DND-41 (cell line): ENCODE data around the gene TMA7.
"Not testable (repeated sequence)": the region's sequence is repeated elsewhere in the genome, so short reads cannot be mapped to it uniquely, and the experiment has no call there.

ENCODE experiments used
- ATAC-seq: fragments of 200-7000 bp; cut with Tn5 transposase; 3 replicates; pipeline ENCODE4 v1.9.1; 2021; ENCODE audit warnings: low read depth; ENCODE audit not compliant: insufficient read depth
- DNase-seq: peaks from one replicate; pipeline ENCODE4 v3.0.0-alpha.2; 2020
- H2AFZ ChIP-seq: 2 replicates; pipeline ENCODE4 v1.6.0; 2012; ENCODE audit warnings: low read depth, low read length
- H3K27ac ChIP-seq: 2 replicates; pipeline ENCODE4 v1.5.1; 2012; ENCODE audit warnings: low read length, inconsistent platforms
- H3K27me3 ChIP-seq: fragments of 200-600 bp; sonication (generic); 2 replicates; pipeline ENCODE4 v1.6.0; 2012; ENCODE audit warnings: low read length, mild to moderate bottlenecking, inconsistent platforms; ENCODE audit not compliant: insufficient read depth, poor library complexity
- H3K36me3 ChIP-seq: 2 replicates; pipeline ENCODE4 v1.5.1; 2012; ENCODE audit warnings: low read length, inconsistent platforms; ENCODE audit not compliant: insufficient read depth
- H3K4me1 ChIP-seq: 2 replicates; pipeline ENCODE4 v1.5.1; 2012; ENCODE audit warnings: mild to moderate bottlenecking, low read length; ENCODE audit not compliant: insufficient read depth
- H3K4me2 ChIP-seq: 2 replicates; pipeline ENCODE4 v1.6.0; 2012; ENCODE audit warnings: mild to moderate bottlenecking, moderate library complexity, low read length, inconsistent platforms; ENCODE audit not compliant: insufficient read depth
- H3K4me3 ChIP-seq, 2 experiments: fragments of 200-600 bp in 1 of 2; shearing (Covaris generic) in 1 of 2; 2 replicates each; pipeline ENCODE4 v1.5.1; 2012 to 2016; ENCODE audit warnings: inconsistent platforms in 2 of 2, low read length in 2 of 2, mild to moderate bottlenecking in 2 of 2, low read depth in 1 of 2, moderate library complexity in 1 of 2
- H3K79me2 ChIP-seq: 2 replicates; pipeline ENCODE4 v1.6.0; 2012; ENCODE audit warnings: low read length, inconsistent platforms; ENCODE audit not compliant: insufficient read depth
- H3K9ac ChIP-seq: 2 replicates; pipeline ENCODE4 v1.6.0; 2012; ENCODE audit warnings: low read depth, mild to moderate bottlenecking, inconsistent platforms, low read length, moderate library complexity
- H3K9me3 ChIP-seq: 2 replicates; pipeline ENCODE4 v1.5.1; 2012; ENCODE audit warnings: low read length, moderate library complexity, mild to moderate bottlenecking, inconsistent platforms; ENCODE audit not compliant: insufficient read depth, severe bottlenecking
- H4K20me1 ChIP-seq: 2 replicates; pipeline ENCODE4 v1.6.0; 2012; ENCODE audit warnings: low read length; ENCODE audit not compliant: insufficient read depth
- EZH2 ChIP-seq: IDR thresholded peaks from 3 replicates; pipeline ENCODE4 v1.6.1; 2012; ENCODE audit warnings: borderline replicate concordance, low read depth, mild to moderate bottlenecking, moderate library complexity, low read length, inconsistent platforms; ENCODE audit not compliant: severe bottlenecking
- TF ChIP-seq, protein P1 (sequence below): IDR thresholded peaks from 2 replicates; pipeline ENCODE4 v1.5.1; 2012; ENCODE audit warnings: borderline replicate concordance, low read length, moderate library complexity, mild to moderate bottlenecking; ENCODE audit not compliant: poor library complexity, severe bottlenecking; ENCODE audit errors: extremely low read depth

TMA7 gene

DNA sequence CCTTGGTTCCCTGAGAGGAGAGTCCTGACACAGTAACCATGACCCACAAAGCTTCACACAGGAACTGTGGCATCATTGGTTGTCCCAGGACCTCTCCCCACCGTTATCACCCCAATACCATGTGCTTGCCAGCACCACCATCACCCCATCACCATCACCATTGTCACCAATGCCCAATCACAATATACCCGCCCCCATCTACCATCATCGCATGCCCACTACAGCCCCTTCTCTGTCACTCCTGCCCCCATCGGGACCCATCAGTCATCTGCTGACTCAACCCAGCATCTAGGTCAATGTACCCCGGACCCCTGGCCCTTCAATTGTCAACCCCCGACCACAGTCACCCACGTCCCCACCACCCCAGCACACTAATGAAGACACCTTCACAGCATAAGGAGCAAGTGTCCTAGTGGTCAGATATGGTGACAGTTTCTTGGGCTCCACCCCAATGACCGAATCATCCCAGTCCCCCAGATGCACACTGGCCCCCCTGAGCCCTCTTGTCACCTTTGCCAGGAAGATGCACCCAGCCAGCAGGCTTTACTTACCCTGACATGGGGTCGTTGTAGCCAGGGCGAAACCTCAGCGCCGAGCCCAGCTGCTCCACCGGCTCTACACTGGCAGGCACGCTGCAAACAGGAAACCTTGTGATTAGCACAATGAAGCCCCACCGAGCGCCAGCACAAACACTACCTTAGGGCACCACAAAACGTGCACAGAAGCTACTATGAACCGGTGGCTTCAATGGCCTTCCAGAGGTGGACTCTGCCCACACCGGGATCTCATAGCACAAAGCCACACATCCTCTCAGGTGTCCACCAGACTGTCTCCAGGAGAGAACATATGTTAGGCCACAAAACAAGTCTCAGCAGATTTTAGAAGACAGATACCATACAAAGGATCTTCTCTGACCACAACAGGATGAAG, 38.8 kb downstream of the TMA7 start:
- DNase-seq: peak; percentile 82
- Histone ChIP-seq H2AFZ (no peak overlapping the region), H3K36me3 (no peaks in the 10 kb centered on the region), H3K9me3 (no peaks in the 10 kb centered on the region), H4K20me1 (peaks cover 18% of the 10 kb centered on the region), H3K27ac (peak overlapping the region; percentile 68), H3K4me1 (peaks cover 27% of the 10 kb centered on the region), H3K9ac (0 out of 2 replicates have a peak overlapping the region, but pooled peaks have one; percentile 4), H3K27me3 (no peaks in the 10 kb centered on the region), H3K4me2 (peak overlapping the region; percentile 55), H3K4me3 (peak overlapping the region in 1 of 2 experiments; percentile 29; a peak in 2 of 4 replicates), H3K79me2 (no peaks in the 10 kb centered on the region)
- peak; percentile 90 for ATAC-seq
- TF ChIP-seq, protein P1, sequence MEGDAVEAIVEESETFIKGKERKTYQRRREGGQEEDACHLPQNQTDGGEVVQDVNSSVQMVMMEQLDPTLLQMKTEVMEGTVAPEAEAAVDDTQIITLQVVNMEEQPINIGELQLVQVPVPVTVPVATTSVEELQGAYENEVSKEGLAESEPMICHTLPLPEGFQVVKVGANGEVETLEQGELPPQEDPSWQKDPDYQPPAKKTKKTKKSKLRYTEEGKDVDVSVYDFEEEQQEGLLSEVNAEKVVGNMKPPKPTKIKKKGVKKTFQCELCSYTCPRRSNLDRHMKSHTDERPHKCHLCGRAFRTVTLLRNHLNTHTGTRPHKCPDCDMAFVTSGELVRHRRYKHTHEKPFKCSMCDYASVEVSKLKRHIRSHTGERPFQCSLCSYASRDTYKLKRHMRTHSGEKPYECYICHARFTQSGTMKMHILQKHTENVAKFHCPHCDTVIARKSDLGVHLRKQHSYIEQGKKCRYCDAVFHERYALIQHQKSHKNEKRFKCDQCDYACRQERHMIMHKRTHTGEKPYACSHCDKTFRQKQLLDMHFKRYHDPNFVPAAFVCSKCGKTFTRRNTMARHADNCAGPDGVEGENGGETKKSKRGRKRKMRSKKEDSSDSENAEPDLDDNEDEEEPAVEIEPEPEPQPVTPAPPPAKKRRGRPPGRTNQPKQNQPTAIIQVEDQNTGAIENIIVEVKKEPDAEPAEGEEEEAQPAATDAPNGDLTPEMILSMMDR: peak; percentile 8
- no peak for TF ChIP-seq EZH2

DNA sequence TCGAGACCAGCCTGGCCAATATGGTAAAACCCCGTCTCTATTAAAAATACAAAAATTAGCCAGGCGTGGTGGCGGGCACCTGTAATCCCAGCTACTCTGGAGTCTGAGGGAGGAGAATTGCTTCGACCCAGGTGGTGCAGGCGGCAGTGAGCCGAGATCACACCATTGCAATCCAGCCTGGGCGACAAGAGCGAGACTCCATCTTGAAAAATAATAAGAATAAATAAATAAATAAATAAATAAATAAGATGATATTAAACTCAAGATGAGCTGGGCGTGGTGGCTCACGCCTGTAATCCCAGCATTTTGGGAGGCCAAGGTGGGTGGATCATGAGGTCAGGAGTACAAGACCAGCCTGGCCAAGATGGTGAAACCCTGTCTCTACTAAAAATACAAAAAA, 40.8 kb downstream of the TMA7 start:
- ATAC-seq, H3K4me3 ChIP-seq, H3K4me2 ChIP-seq, H3K36me3 ChIP-seq, DNase-seq, H2AFZ ChIP-seq, H3K79me2 ChIP-seq, H3K9ac ChIP-seq, H3K27me3 ChIP-seq, H3K27ac ChIP-seq, H3K9me3 ChIP-seq: not testable (repeated sequence)
- peaks cover 18% of the 10 kb centered on the region for H4K20me1 ChIP-seq
- H3K4me1 ChIP-seq: peaks cover 27% of the 10 kb centered on the region

DNA sequence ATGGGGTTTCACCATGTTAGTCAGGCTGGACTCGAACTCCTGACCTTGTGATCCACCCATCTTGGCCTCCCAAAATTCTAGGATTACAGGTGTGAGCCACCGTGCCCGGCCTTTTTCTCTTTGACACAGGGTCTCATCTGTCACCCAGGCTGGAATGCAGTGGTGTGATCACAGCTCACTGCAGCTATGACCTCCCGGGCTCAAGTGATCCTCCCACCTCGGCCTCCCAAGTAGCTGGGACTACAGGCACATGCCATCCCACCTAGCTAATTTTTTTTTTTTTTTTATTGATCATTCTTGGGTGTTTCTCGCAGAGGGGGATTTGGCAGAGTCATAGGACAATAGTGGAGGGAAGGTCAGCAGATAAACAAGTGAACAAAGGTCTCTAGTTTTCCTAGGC, 42.8 kb downstream of the TMA7 start:
- not testable (repeated sequence) for H3K9ac ChIP-seq, H3K4me2 ChIP-seq, H2AFZ ChIP-seq, H3K9me3 ChIP-seq, H3K27me3 ChIP-seq, H3K4me3 ChIP-seq, DNase-seq, H3K36me3 ChIP-seq, H3K79me2 ChIP-seq, ATAC-seq, H3K27ac ChIP-seq
- H4K20me1 ChIP-seq: peaks cover 10% of the 10 kb centered on the region; the same call in 1 of the 2 replicates
- peaks cover 24% of the 10 kb centered on the region for H3K4me1 ChIP-seq

DNA sequence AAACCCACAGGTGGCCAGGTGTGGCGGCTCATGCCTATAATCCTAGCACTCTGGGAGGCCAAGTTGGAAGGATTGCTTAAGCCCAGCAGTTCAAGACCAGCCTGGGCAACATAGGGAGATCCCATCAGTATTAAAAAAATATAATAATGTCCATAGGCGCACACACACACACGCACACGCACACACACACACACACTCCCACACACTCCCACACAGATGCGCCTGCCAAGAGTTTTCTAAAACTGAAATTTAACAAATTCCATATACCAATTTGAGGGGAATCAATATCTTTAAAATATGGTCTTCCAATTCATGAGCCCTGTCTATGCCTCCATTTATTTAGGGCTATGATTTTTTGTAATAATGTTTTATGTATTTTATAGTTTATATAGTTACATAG, 46.9 kb downstream of the TMA7 start:
- H3K4me1 ChIP-seq: no peaks in the 10 kb centered on the region
- no peaks in the 10 kb centered on the region for H3K79me2 ChIP-seq
- no peaks in the 10 kb centered on the region for H3K36me3 ChIP-seq
- H3K4me3 ChIP-seq: no peak overlapping the region
- H3K4me2 ChIP-seq: no peak overlapping the region
- H3K9me3 ChIP-seq: no peaks in the 10 kb centered on the region
- no peak for DNase-seq
- H3K9ac ChIP-seq: no peak overlapping the region
- no peaks in the 10 kb centered on the region for H4K20me1 ChIP-seq
- H3K27ac ChIP-seq: no peak overlapping the region
- no peak overlapping the region for H2AFZ ChIP-seq
- no peaks in the 10 kb centered on the region for H3K27me3 ChIP-seq
- TF ChIP-seq, protein P1: no peak
- no peak for TF ChIP-seq EZH2
- ATAC-seq: no peak
